CD4-positive, alpha-beta T cell (primary cell): ENCODE measurements around the gene NRROS. TPM values are rescaled to one million over a fixed set of nuclear protein-coding genes. Genes with fewer than 3 reads are reported as not detected.

ENCODE experiments used
- ATAC-seq: fragments of 200-7000 bp; cut with Tn5 transposase; one replicate; pipeline ENCODE4 v1.10.0; 2022; ENCODE audit warnings: mild to moderate bottlenecking; ENCODE audit not compliant: poor library complexity
- CTCF ChIA-PET: fragments of 350-600 bp; sonication (Branson Sonifier 250); formaldehyde crosslinking; loops from one replicate; lab custom pipeline; 2021; ENCODE audit warnings: antibody characterized with exemption, inconsistent platforms; lab: Charles Lee
- POLR2A ChIA-PET: fragments of 350-600 bp; sonication (Branson Sonifier 250); formaldehyde crosslinking; loops from one replicate; lab custom pipeline; 2021; ENCODE audit warnings: antibody characterized with exemption, inconsistent platforms; lab: Charles Lee
- DNase-seq, 14 experiments: peaks; one replicate each; pipeline ENCODE4 v3.0.0-alpha.2; 2013 to 2020; ENCODE audit warnings: mixed read lengths in 2 of 14
- H3K27ac ChIP-seq, 2 donors: one replicate each; pipeline versions ENCODE4 v1.5.1 to v1.7.0; 2013; ENCODE audit warnings: low read length in 2 of 2, low read depth in 1 of 2, mild to moderate bottlenecking in 1 of 2
- H3K27me3 ChIP-seq, 2 experiments: 1 replicate in 1 of 2; 2 replicates in 1 of 2; pipeline versions ENCODE4 v1.6.1 to v1.7.0; 2013; ENCODE audit warnings: low read length in 2 of 2, control low read depth in 1 of 2, mild to moderate bottlenecking in 1 of 2, moderate library complexity in 1 of 2; ENCODE audit not compliant: insufficient read depth in 2 of 2, control insufficient read depth in 1 of 2
- H3K36me3 ChIP-seq: one replicate; pipeline ENCODE4 v1.6.1; 2013; ENCODE audit warnings: low read length, control low read depth; ENCODE audit not compliant: insufficient read depth
- H3K4me1 ChIP-seq: one replicate; pipeline ENCODE4 v1.6.1; 2013; ENCODE audit warnings: low read length, control low read depth; ENCODE audit not compliant: insufficient read depth
- H3K4me3 ChIP-seq: one replicate; pipeline ENCODE4 v1.5.1; 2013; ENCODE audit warnings: mild to moderate bottlenecking, low read length, moderate library complexity
- H3K9me3 ChIP-seq, 2 experiments: 1 replicate in 1 of 2; 2 replicates in 1 of 2; pipeline versions ENCODE4 v1.6.1 to v1.7.0; 2013; ENCODE audit warnings: low read length in 2 of 2, mild to moderate bottlenecking in 2 of 2, control low read depth in 1 of 2, moderate library complexity in 1 of 2; ENCODE audit not compliant: control insufficient read depth in 1 of 2, insufficient read depth in 1 of 2
- H3K27ac Mint-ChIP-seq: one replicate; pipeline ENCODE4 v1.8.0; 2020; ENCODE audit warnings: mixed read lengths
- H3K27me3 Mint-ChIP-seq: one replicate; pipeline ENCODE4 v1.8.0; 2021; ENCODE audit warnings: mixed read lengths
- H3K36me3 Mint-ChIP-seq: one replicate; pipeline ENCODE4 v1.8.0; 2021; ENCODE audit warnings: low read depth, mixed read lengths
- H3K4me1 Mint-ChIP-seq: one replicate; pipeline ENCODE4 v1.8.0; 2021; ENCODE audit warnings: low read depth, mixed read lengths
- H3K4me3 Mint-ChIP-seq: one replicate; pipeline ENCODE4 v1.8.0; 2020; ENCODE audit warnings: mild to moderate bottlenecking, mixed read lengths
- H3K9me3 Mint-ChIP-seq: one replicate; pipeline ENCODE4 v1.8.0; 2020; ENCODE audit warnings: mixed read lengths
- intact Hi-C, 2 experiments: fragments of 100-400 bp; cut with DNase I in 1 of 2; cut with micrococcal nuclease in 1 of 2; formaldehyde crosslinking; loops; one replicate each; pipeline versions ENCODE4 v1.15.1 to v1.9.0; 2023 to 2025; cut with DNase I, micrococcal nuclease
- total RNA-seq, 174 experiments: library from RNA in 2 of 174; stranded (reverse) in 2 of 174; gene quantifications; one replicate each; pipeline ENCODE4 v1.2.3 and lab custom pipeline; 2021 to 2026
- TF ChIP-seq, protein P1 (sequence below): fragments of 200-600 bp; IDR thresholded peaks from one replicate; pipeline ENCODE4 v1.8.0; 2022; ENCODE audit warnings: antibody characterized with exemption, mild to moderate bottlenecking

The NRROS gene
- total RNA-seq, 2 experiments from 2014 or later: 7.4 to 8.4 TPM

DNA sequence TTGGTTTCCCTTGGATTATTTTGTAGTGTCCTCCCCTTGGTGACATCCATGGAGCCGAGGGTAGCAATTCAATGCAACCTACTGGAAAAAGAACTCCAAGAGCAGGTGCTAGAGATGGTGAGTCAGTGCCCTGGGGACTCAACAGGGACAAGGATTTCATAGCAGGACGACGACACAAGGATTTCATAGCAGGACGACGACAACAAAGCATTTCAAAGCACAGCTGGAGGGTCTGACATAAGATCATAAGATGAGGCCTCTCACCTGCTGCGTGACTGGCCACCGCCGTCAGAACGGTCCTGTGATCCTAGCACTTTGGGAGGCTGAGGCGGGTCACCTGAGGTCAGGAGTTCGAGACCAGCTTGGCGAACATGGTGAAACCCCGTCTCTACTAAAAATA lies 22.5 kb downstream of the NRROS start:
- Histone ChIP-seq H3K36me3 (peaks cover 38% of the 10 kb centered on the region), H3K27me3 (no peaks in the 10 kb centered on the region), H3K4me1 (no peaks in the 10 kb centered on the region), H3K4me3 (no peak overlapping the region), H3K27ac (no peak overlapping the region), H3K9me3 (peaks cover 0 to 5% of the 10 kb centered on the region in 2 experiments)
- H3K4me3 Mint-ChIP-seq: no peak overlapping the region
- TF ChIP-seq, protein P1, sequence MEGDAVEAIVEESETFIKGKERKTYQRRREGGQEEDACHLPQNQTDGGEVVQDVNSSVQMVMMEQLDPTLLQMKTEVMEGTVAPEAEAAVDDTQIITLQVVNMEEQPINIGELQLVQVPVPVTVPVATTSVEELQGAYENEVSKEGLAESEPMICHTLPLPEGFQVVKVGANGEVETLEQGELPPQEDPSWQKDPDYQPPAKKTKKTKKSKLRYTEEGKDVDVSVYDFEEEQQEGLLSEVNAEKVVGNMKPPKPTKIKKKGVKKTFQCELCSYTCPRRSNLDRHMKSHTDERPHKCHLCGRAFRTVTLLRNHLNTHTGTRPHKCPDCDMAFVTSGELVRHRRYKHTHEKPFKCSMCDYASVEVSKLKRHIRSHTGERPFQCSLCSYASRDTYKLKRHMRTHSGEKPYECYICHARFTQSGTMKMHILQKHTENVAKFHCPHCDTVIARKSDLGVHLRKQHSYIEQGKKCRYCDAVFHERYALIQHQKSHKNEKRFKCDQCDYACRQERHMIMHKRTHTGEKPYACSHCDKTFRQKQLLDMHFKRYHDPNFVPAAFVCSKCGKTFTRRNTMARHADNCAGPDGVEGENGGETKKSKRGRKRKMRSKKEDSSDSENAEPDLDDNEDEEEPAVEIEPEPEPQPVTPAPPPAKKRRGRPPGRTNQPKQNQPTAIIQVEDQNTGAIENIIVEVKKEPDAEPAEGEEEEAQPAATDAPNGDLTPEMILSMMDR: no peak
- intact Hi-C loops: no loop called here
- CTCF ChIA-PET: no interaction called here
- peaks cover 50% of the 10 kb centered on the region for H3K36me3 Mint-ChIP-seq
- H3K9me3 Mint-ChIP-seq: no peaks in the 10 kb centered on the region
- no peak for ATAC-seq
- H3K4me1 Mint-ChIP-seq: no peaks in the 10 kb centered on the region
- no peak for DNase-seq
- POLR2A ChIA-PET: no interaction called here
- no peaks in the 10 kb centered on the region for H3K27me3 Mint-ChIP-seq
- no peak overlapping the region for H3K27ac Mint-ChIP-seq

DNA sequence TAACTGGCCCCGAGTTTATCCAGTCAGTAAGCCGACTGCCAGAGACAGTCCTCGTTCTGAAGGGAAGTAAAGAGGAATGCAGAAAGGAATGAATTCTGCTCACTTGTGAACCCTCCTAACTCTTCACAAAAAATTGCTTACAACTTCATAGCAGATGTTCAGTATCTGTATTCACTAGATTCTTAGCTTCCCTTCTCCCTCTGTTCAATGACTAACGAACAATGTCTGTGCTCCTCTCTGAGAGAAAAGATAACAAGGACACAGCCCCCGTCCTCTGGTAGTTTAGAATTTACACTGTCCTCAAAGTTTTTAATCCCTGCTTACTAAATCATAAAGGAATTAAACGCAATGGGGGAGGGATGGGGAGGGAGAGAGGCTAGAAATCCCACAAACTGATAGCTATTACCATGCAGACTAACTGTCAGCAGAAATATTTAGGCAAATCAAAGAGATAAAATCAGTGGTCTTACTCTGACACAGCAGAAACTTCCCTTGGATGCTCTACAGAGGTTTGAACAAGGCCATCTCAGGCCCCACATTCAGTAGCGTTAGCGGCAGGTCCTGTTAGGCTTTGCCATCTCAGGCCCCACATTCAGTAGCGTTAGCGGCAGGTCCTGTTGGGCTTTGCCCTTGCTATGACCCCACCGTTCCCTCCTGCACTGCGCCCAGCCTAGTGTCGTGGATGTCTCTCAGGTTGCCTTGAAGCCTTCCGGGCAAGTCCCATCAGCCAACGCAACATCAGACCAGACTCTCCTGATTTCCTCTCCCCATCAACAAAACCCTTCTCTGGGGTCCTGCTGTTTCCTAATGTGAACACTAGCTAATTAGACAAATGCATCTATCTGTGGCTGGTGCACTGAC lies 23.4 kb downstream of the NRROS start:
- Histone ChIP-seq H3K27me3 (no peaks in the 10 kb centered on the region), H3K4me1 (no peaks in the 10 kb centered on the region), H3K36me3 (peaks cover 31% of the 10 kb centered on the region), H3K4me3 (no peak overlapping the region), H3K9me3 (peaks cover 0 to 5% of the 10 kb centered on the region in 2 experiments), H3K27ac (no peak overlapping the region)
- ChIA-PET CTCF (no interaction called here), POLR2A (no interaction called here)
- TF ChIP-seq, protein P1: no peak
- DNase-seq (no peak), ATAC-seq (no peak)
- intact Hi-C loops: no loop called here
- H3K9me3 Mint-ChIP-seq: no peaks in the 10 kb centered on the region
- no peaks in the 10 kb centered on the region for H3K27me3 Mint-ChIP-seq
- H3K36me3 Mint-ChIP-seq: peaks cover 41% of the 10 kb centered on the region
- no peak overlapping the region for H3K4me3 Mint-ChIP-seq
- H3K4me1 Mint-ChIP-seq: peaks cover 5% of the 10 kb centered on the region
- H3K27ac Mint-ChIP-seq: no peak overlapping the region

- ChIA-PET CTCF (no interaction called here), POLR2A (no interaction called here)
- no peak overlapping the region for H3K4me3 ChIP-seq
- H3K4me1 ChIP-seq: peaks cover 17% of the 10 kb centered on the region
- Mint-ChIP-seq H3K4me3 (no peak overlapping the region), H3K36me3 (peaks cover 16% of the 10 kb centered on the region), H3K4me1 (peaks cover 22% of the 10 kb centered on the region), H3K9me3 (no peaks in the 10 kb centered on the region), H3K27me3 (no peaks in the 10 kb centered on the region), H3K27ac (no peak overlapping the region)
- no peaks in the 10 kb centered on the region for H3K27me3 ChIP-seq
- DNase-seq (no peak), ATAC-seq (no peak)
- intact Hi-C loops: no loop called here
- H3K36me3 ChIP-seq: peaks cover 11% of the 10 kb centered on the region
- H3K27ac ChIP-seq: no peak overlapping the region
- H3K9me3 ChIP-seq: no peaks in the 10 kb centered on the region
- TF ChIP-seq, protein P1: no peak
Observed at GRCh38 chr3:196666001-196666867, 26.7 kb downstream of the NRROS start.
